Liver (tissue), 3 donors: ENCODE data around the gene SWT1.

Experiments used
- EGR1 ChIP-seq, 2 donors: IDR thresholded peaks; 2 replicates each; pipeline ENCODE4 v1.6.1; 2016 to 2018; ENCODE audit warnings: antibody characterized with exemption in 2 of 2, low read depth in 2 of 2
- FOXA1 ChIP-seq: IDR thresholded peaks from 2 replicates; pipeline ENCODE4 v1.6.1; 2016; ENCODE audit warnings: antibody characterized with exemption
- GABPA ChIP-seq, 2 donors: IDR thresholded peaks in 1 of 2; conservative IDR thresholded peaks in 1 of 2; 2 replicates each; pipeline ENCODE4 v1.6.1; 2016; ENCODE audit warnings: antibody characterized with exemption in 2 of 2, mild to moderate bottlenecking in 1 of 2, moderate library complexity in 1 of 2
- HNF4A ChIP-seq, 2 donors: conservative IDR thresholded peaks; 2 replicates each; pipeline ENCODE4 v1.6.1; 2016; ENCODE audit warnings: antibody characterized with exemption in 2 of 2, mild to moderate bottlenecking in 2 of 2
- JUND ChIP-seq, 2 donors: IDR thresholded peaks; 2 replicates each; pipeline ENCODE4 v1.6.1; 2016; ENCODE audit warnings: antibody characterized with exemption in 2 of 2
- RAD21 ChIP-seq, 2 donors: IDR thresholded peaks; 2 replicates each; pipeline ENCODE4 v1.6.1; 2016; ENCODE audit warnings: antibody characterized with exemption in 2 of 2, mild to moderate bottlenecking in 2 of 2
- SP1 ChIP-seq: IDR thresholded peaks from 2 replicates; pipeline ENCODE4 v1.6.1; 2018; ENCODE audit warnings: antibody characterized with exemption, mild to moderate bottlenecking
- TAF1 ChIP-seq: conservative IDR thresholded peaks from 2 replicates; pipeline ENCODE4 v1.6.1; 2016; ENCODE audit warnings: antibody characterized with exemption, mild to moderate bottlenecking
- YY1 ChIP-seq: IDR thresholded peaks from 2 replicates; pipeline ENCODE4 v1.6.1; 2016; ENCODE audit warnings: antibody characterized with exemption, mild to moderate bottlenecking
- TF ChIP-seq, protein P1 (sequence below): fragments of 150-350 bp; IDR thresholded peaks from 2 replicates; pipeline ENCODE4 v1.5.1; 2017; ENCODE audit warnings: improper control_type of control experiment, low read depth, low read length; ENCODE audit not compliant: missing input control
- TF ChIP-seq, protein P2 (sequence below): IDR thresholded peaks from 2 replicates; pipeline ENCODE4 v1.6.1; 2016; ENCODE audit warnings: antibody characterized with exemption
- TF ChIP-seq, protein P3 (sequence below): IDR thresholded peaks from 2 replicates; pipeline ENCODE4 v1.6.1; 2016; ENCODE audit warnings: antibody characterized with exemption, mild to moderate bottlenecking
- TF ChIP-seq, protein P4 (sequence below): IDR thresholded peaks from 2 replicates; pipeline ENCODE4 v1.6.1; 2016; ENCODE audit warnings: antibody characterized with exemption
- donor health status: healthy.
- donor health status: healthy.

DNA sequence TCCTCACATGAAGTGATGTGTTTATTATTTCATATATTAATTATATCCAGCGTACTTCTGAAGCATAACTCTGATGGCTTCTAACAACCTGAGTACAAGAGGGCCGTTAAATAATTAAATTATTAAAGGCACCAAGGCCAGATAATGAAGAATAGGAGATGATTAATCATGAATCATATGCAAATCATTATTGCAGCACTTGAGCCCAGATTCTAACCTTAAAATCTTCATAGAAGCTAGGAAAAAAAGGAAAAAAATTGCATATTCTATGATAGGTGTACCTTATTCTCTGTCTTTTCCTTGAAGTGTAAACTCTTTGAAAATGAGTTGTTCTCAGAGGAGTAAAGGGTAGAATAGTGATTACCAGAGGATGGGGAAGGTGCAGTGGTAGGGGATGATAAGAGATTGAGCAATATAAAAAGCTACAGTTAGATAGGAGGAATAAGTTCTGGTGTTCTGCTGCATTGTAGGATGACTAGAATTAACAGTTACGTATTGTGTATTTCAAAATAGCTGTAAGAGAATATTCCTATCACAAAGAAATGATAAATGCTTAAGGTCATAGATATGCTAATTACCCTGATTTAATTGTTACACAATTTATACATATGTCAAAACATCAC lies 51.1 kb downstream of the SWT1 start:
- TF ChIP-seq, protein P1, sequence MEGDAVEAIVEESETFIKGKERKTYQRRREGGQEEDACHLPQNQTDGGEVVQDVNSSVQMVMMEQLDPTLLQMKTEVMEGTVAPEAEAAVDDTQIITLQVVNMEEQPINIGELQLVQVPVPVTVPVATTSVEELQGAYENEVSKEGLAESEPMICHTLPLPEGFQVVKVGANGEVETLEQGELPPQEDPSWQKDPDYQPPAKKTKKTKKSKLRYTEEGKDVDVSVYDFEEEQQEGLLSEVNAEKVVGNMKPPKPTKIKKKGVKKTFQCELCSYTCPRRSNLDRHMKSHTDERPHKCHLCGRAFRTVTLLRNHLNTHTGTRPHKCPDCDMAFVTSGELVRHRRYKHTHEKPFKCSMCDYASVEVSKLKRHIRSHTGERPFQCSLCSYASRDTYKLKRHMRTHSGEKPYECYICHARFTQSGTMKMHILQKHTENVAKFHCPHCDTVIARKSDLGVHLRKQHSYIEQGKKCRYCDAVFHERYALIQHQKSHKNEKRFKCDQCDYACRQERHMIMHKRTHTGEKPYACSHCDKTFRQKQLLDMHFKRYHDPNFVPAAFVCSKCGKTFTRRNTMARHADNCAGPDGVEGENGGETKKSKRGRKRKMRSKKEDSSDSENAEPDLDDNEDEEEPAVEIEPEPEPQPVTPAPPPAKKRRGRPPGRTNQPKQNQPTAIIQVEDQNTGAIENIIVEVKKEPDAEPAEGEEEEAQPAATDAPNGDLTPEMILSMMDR: no peak
- TF ChIP-seq FOXA1 (no peak), EGR1 (IDR thresholded peaks at IDR 0.05; ENCODE audit: low read depth in 2 of 2) (no peak), TAF1 (no peak), YY1 (no peak), JUND (IDR thresholded peaks at IDR 0.05) (no peak), GABPA (IDR thresholded peaks at IDR 0.05 in 1 of 2, conservative IDR thresholded peaks at IDR 0.05 in 1 of 2) (no peak), SP1 (no peak), RAD21 (IDR thresholded peaks at IDR 0.05) (no peak), HNF4A (conservative IDR thresholded peaks at IDR 0.05) (no peak)
- TF ChIP-seq, protein P2, sequence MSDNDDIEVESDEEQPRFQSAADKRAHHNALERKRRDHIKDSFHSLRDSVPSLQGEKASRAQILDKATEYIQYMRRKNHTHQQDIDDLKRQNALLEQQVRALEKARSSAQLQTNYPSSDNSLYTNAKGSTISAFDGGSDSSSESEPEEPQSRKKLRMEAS: no peak
- TF ChIP-seq, protein P3, sequence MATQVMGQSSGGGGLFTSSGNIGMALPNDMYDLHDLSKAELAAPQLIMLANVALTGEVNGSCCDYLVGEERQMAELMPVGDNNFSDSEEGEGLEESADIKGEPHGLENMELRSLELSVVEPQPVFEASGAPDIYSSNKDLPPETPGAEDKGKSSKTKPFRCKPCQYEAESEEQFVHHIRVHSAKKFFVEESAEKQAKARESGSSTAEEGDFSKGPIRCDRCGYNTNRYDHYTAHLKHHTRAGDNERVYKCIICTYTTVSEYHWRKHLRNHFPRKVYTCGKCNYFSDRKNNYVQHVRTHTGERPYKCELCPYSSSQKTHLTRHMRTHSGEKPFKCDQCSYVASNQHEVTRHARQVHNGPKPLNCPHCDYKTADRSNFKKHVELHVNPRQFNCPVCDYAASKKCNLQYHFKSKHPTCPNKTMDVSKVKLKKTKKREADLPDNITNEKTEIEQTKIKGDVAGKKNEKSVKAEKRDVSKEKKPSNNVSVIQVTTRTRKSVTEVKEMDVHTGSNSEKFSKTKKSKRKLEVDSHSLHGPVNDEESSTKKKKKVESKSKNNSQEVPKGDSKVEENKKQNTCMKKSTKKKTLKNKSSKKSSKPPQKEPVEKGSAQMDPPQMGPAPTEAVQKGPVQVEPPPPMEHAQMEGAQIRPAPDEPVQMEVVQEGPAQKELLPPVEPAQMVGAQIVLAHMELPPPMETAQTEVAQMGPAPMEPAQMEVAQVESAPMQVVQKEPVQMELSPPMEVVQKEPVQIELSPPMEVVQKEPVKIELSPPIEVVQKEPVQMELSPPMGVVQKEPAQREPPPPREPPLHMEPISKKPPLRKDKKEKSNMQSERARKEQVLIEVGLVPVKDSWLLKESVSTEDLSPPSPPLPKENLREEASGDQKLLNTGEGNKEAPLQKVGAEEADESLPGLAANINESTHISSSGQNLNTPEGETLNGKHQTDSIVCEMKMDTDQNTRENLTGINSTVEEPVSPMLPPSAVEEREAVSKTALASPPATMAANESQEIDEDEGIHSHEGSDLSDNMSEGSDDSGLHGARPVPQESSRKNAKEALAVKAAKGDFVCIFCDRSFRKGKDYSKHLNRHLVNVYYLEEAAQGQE: no peak
- TF ChIP-seq, protein P4, sequence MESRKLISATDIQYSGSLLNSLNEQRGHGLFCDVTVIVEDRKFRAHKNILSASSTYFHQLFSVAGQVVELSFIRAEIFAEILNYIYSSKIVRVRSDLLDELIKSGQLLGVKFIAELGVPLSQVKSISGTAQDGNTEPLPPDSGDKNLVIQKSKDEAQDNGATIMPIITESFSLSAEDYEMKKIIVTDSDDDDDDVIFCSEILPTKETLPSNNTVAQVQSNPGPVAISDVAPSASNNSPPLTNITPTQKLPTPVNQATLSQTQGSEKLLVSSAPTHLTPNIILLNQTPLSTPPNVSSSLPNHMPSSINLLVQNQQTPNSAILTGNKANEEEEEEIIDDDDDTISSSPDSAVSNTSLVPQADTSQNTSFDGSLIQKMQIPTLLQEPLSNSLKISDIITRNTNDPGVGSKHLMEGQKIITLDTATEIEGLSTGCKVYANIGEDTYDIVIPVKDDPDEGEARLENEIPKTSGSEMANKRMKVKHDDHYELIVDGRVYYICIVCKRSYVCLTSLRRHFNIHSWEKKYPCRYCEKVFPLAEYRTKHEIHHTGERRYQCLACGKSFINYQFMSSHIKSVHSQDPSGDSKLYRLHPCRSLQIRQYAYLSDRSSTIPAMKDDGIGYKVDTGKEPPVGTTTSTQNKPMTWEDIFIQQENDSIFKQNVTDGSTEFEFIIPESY: no peak
